ACC112 (cell line): Measurements from ENCODE around the gene KCNC1.

Experiments
- H2AFZ ChIP-seq: fragments of 200-600 bp; sonication (generic); one replicate; pipeline ENCODE4 v1.6.0; 2017; ENCODE audit warnings: antibody characterized with exemption, low read length; ENCODE audit not compliant: unreplicated experiment
- H3K27ac ChIP-seq: fragments of 200-600 bp; sonication (generic); 2 replicates; pipeline ENCODE4 v1.5.1; 2014; ENCODE audit warnings: low read depth, mild to moderate bottlenecking, antibody characterized with exemption, low read length, moderate library complexity
- H3K27me3 ChIP-seq: fragments of 200-600 bp; sonication (generic); 2 replicates; pipeline ENCODE4 v1.6.1; 2014; ENCODE audit warnings: mild to moderate bottlenecking, antibody characterized with exemption, low read length, moderate library complexity, mixed read lengths; ENCODE audit not compliant: insufficient read depth
- H3K36me3 ChIP-seq: fragments of 200-600 bp; sonication (generic); 2 replicates; pipeline ENCODE4 v1.6.1; 2016; ENCODE audit warnings: mild to moderate bottlenecking, antibody characterized with exemption, low read length, moderate library complexity, mixed read lengths; ENCODE audit not compliant: insufficient read depth
- H3K4me1 ChIP-seq: fragments of 200-600 bp; sonication (generic); one replicate; pipeline ENCODE4 v1.6.1; 2016; ENCODE audit warnings: low read length, mixed read lengths; ENCODE audit not compliant: insufficient read depth, unreplicated experiment, control insufficient read depth
- H3K4me3 ChIP-seq: fragments of 200-600 bp; sonication (generic); 2 replicates; pipeline ENCODE4 v1.5.1; 2014; ENCODE audit warnings: mild to moderate bottlenecking, low read depth, low read length
- H3K79me2 ChIP-seq: fragments of 200-600 bp; sonication (generic); one replicate; pipeline ENCODE4 v1.6.0; 2016; ENCODE audit warnings: low read length; ENCODE audit not compliant: control insufficient read depth, unreplicated experiment, insufficient read depth

Gene KCNC1

GRCh38 chr11:17697175-17697949 lies 37.2 kb upstream of the KCNC1 start:
- Histone ChIP-seq H2AFZ (no peak overlapping the region), H3K4me3 (no peak overlapping the region), H3K79me2 (no peaks in the 10 kb centered on the region), H3K36me3 (no peaks in the 10 kb centered on the region), H3K27me3 (peaks cover 63% of the 10 kb centered on the region), H3K4me1 (no peaks in the 10 kb centered on the region), H3K27ac (no peak overlapping the region)

GRCh38 chr11:17699147-17700114 lies 35.1 kb upstream of the KCNC1 start:
- Histone ChIP-seq H3K27me3 (peaks cover 51% of the 10 kb centered on the region), H2AFZ (no peak overlapping the region), H3K27ac (no peak overlapping the region), H3K4me3 (no peak overlapping the region), H3K4me1 (no peaks in the 10 kb centered on the region), H3K79me2 (no peaks in the 10 kb centered on the region), H3K36me3 (no peaks in the 10 kb centered on the region)

GRCh38 chr11:17700991-17701390 lies 33.6 kb upstream of the KCNC1 start:
- Histone ChIP-seq H2AFZ (no peak overlapping the region), H3K36me3 (no peaks in the 10 kb centered on the region), H3K27me3 (peaks cover 51% of the 10 kb centered on the region), H3K79me2 (no peaks in the 10 kb centered on the region), H3K27ac (no peak overlapping the region), H3K4me1 (no peaks in the 10 kb centered on the region), H3K4me3 (no peak overlapping the region)

GRCh38 chr11:17702876-17703275 lies 31.7 kb upstream of the KCNC1 start:
- no peak overlapping the region for H3K27ac ChIP-seq
- H3K27me3 ChIP-seq = peaks cover 34% of the 10 kb centered on the region
- no peak overlapping the region for H3K4me3 ChIP-seq
- H3K4me1 ChIP-seq = no peaks in the 10 kb centered on the region
- H3K36me3 ChIP-seq = no peaks in the 10 kb centered on the region
- H2AFZ ChIP-seq = no peak overlapping the region
- H3K79me2 ChIP-seq = no peaks in the 10 kb centered on the region

- H3K4me1 ChIP-seq = no peaks in the 10 kb centered on the region
- no peak overlapping the region for H3K4me3 ChIP-seq
- H3K79me2 ChIP-seq = no peaks in the 10 kb centered on the region
- peaks cover 34% of the 10 kb centered on the region for H3K27me3 ChIP-seq
- H2AFZ ChIP-seq = no peak overlapping the region
- H3K36me3 ChIP-seq = no peaks in the 10 kb centered on the region
- no peak overlapping the region for H3K27ac ChIP-seq
Observed at GRCh38 chr11:17703951-17704350, 30.6 kb upstream of the KCNC1 start.

DNA sequence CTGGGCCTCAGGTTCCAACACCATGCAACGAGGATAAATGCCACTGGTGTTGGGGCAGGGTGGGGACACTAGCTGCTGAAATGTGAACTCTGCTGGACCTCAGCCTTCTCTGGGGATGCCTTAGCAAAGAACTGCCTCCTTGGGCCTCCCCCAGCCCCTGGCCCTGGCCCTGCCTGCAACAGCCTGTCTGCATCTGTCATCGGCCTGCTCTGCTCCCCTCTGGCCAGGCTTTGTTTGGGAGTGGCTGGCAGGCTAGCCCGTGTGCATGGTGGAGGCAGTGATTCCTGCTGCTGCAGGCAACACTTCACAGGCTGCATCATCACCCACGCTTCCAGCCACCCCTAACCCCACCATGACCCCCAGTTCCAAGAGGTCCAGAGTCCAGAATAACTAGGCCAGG lies 26.8 kb upstream of the KCNC1 start:
- peaks cover 70% of the 10 kb centered on the region for H3K27me3 ChIP-seq

GRCh38 chr11:17711836-17712235 lies 22.7 kb upstream of the KCNC1 start:
- Histone ChIP-seq H3K4me1 (no peaks in the 10 kb centered on the region), H3K4me3 (no peak overlapping the region), H3K79me2 (no peaks in the 10 kb centered on the region), H3K27ac (no peak overlapping the region), H2AFZ (no peak overlapping the region), H3K36me3 (no peaks in the 10 kb centered on the region), H3K27me3 (peaks cover 82% of the 10 kb centered on the region)

More for the DNA sequence above, 26.8 kb upstream of the KCNC1 start:
- Histone ChIP-seq H3K79me2 (no peaks in the 10 kb centered on the region), H3K36me3 (no peaks in the 10 kb centered on the region), H2AFZ (no peak overlapping the region), H3K4me1 (no peaks in the 10 kb centered on the region), H3K27ac (no peak overlapping the region), H3K4me3 (no peak overlapping the region)

GRCh38 chr11:17713851-17714250 lies 20.7 kb upstream of the KCNC1 start:
- H3K4me3 ChIP-seq = no peak overlapping the region
- H3K27me3 ChIP-seq = peaks cover 95% of the 10 kb centered on the region
- no peaks in the 10 kb centered on the region for H3K4me1 ChIP-seq
- H3K79me2 ChIP-seq = no peaks in the 10 kb centered on the region
- H3K27ac ChIP-seq = no peak overlapping the region
- no peak overlapping the region for H2AFZ ChIP-seq
- H3K36me3 ChIP-seq = no peaks in the 10 kb centered on the region

- Histone ChIP-seq H3K4me3 (no peak overlapping the region), H3K4me1 (no peaks in the 10 kb centered on the region), H3K27ac (no peak overlapping the region), H3K79me2 (no peaks in the 10 kb centered on the region), H2AFZ (no peak overlapping the region), H3K36me3 (no peaks in the 10 kb centered on the region), H3K27me3 (peaks cover 96% of the 10 kb centered on the region)
Observed at GRCh38 chr11:17714356-17714854, 20.2 kb upstream of the KCNC1 start.

DNA sequence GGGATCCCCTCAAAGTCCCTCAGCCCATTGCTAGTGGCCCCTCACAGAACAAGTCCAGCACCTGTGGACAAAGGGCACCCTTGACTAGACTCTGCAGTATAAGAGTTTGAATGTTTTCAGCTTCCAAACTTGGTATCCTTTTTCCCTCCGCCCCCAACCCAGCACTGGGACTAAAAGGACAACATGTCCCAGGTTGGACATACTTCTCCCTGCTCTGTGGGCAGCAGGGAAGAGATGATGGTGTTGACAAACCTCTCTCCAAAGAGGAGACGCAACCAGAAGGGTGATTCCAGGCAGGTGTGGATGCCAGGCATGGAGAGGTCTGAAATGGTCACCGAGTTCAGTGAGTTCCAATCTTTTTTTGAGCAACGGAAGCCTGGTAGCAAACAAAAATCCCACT lies 19.7 kb upstream of the KCNC1 start:
- H3K27ac ChIP-seq = no peak overlapping the region
- H3K4me3 ChIP-seq = no peak overlapping the region
- no peaks in the 10 kb centered on the region for H3K36me3 ChIP-seq
- H3K4me1 ChIP-seq = no peaks in the 10 kb centered on the region
- no peaks in the 10 kb centered on the region for H3K79me2 ChIP-seq
- H2AFZ ChIP-seq = no peak overlapping the region
- H3K27me3 ChIP-seq = peaks cover 96% of the 10 kb centered on the region
